HepG2 (cell line): Measurements from ENCODE around the gene BBC3. TPM values are rescaled to one million over a fixed set of nuclear protein-coding genes. Genes with fewer than 3 reads are reported as not detected.

Experiments used
- ATAC-seq: fragments of 200-7000 bp; cut with Tn5 transposase; 3 replicates; pipeline ENCODE4 v1.9.1; 2020; ENCODE audit warnings: mild to moderate bottlenecking, moderate library complexity
- BruUV-seq: library from RNA; stranded (reverse); fragments of 400-500 nt; replicated peaks from 2 replicates; lab custom pipeline; 2021; lab: Mats Ljungman, UMichigan
- CTCF ChIA-PET: fragments of 300-600 bp; formaldehyde crosslinking; extraction: SDS; loops from one replicate; lab custom pipeline; 2021; ENCODE audit warnings: low total read pairs, inconsistent platforms, low intra/inter-chr PET ratio; lab: Yijun Ruan, JAX
- POLR2A ChIA-PET: fragments of 350-600 bp; sonication (Branson Sonifier 250); formaldehyde crosslinking; loops from one replicate; lab custom pipeline; 2020; ENCODE audit warnings: antibody characterized with exemption, inconsistent platforms; lab: Yijun Ruan, JAX
- DNase-seq: peaks from one replicate; pipeline ENCODE4 v3.0.0-alpha.2; 2015; ENCODE audit warnings: low spot score
- FAIRE-seq: peaks from 3 replicates; lab custom pipeline; 2011; peaks lifted over from hg19 to GRCh38; lab: Jason Lieb, UNC
- H2AFZ ChIP-seq: one replicate; pipeline ENCODE4 v1.6.1; 2011; ENCODE audit warnings: low read length, inconsistent platforms
- H3K27ac ChIP-seq: fragments of 300-600 bp; 3 replicates; pipeline ENCODE4 v1.8.0; 2011; ENCODE audit warnings: mixed run types, mild to moderate bottlenecking, mixed read lengths, low read length, inconsistent platforms; ENCODE audit not compliant: insufficient read depth; ENCODE audit errors: extremely low read length
- H3K27me3 ChIP-seq, 2 experiments: fragments of 200-600 bp in 1 of 2; 2 replicates in 1 of 2; 3 replicates in 1 of 2; pipeline versions ENCODE4 v1.6.0 to v1.8.0; 2011; ENCODE audit warnings: low read length in 2 of 2, mild to moderate bottlenecking in 2 of 2, moderate library complexity in 2 of 2, inconsistent platforms in 1 of 2; ENCODE audit not compliant: insufficient read depth in 2 of 2, control insufficient read depth in 1 of 2
- H3K36me3 ChIP-seq, 2 experiments: fragments of 200-600 bp in 1 of 2; replicated peaks in 1 of 2; 2 replicates in 1 of 2; 3 replicates in 1 of 2; pipeline versions ENCODE4 v1.5.1 to v1.8.0; 2011; ENCODE audit warnings: low read length in 2 of 2, inconsistent platforms in 1 of 2; ENCODE audit not compliant: insufficient read depth in 2 of 2, control insufficient read depth in 1 of 2
- H3K4me1 ChIP-seq: 2 replicates; pipeline ENCODE4 v1.5.1; 2012; ENCODE audit warnings: low read length, inconsistent platforms; ENCODE audit not compliant: insufficient read depth
- H3K4me2 ChIP-seq: 2 replicates; pipeline ENCODE4 v1.6.0; 2011; ENCODE audit warnings: low read depth, low read length, inconsistent platforms
- H3K4me3 ChIP-seq, 3 experiments: fragments of 200-600 bp in 1 of 3; sonication (generic), shearing (Covaris generic) in 1 of 3; replicated peaks in 1 of 3; 2 replicates each; pipeline ENCODE4 v1.5.1; 2011 to 2016; ENCODE audit warnings: low read length in 3 of 3, inconsistent platforms in 2 of 3, low read depth in 2 of 3, mild to moderate bottlenecking in 2 of 3, control low read depth in 1 of 3, mixed read lengths in 1 of 3; ENCODE audit not compliant: insufficient read depth in 1 of 3
- H3K79me2 ChIP-seq: one replicate; pipeline ENCODE4 v1.6.1; 2011; ENCODE audit warnings: low read length, inconsistent platforms; ENCODE audit not compliant: insufficient read depth
- H3K9ac ChIP-seq: 2 replicates; pipeline ENCODE4 v1.6.0; 2011; ENCODE audit warnings: mild to moderate bottlenecking, low read depth, low read length, inconsistent platforms; ENCODE audit not compliant: insufficient read depth
- H3K9me3 ChIP-seq: 2 replicates; pipeline ENCODE4 v1.5.1; 2012; ENCODE audit warnings: mild to moderate bottlenecking, low read length
- H4K20me1 ChIP-seq: 2 replicates; pipeline ENCODE4 v1.6.0; 2011; ENCODE audit warnings: inconsistent platforms, mild to moderate bottlenecking, low read length, moderate library complexity; ENCODE audit not compliant: insufficient read depth
- DBP ChIP-seq: sonication (generic); formaldehyde crosslinking; IDR thresholded peaks from 2 replicates; pipeline ENCODE4 v1.4.0; 2020; ENCODE audit warnings: missing genetic modification reagents; ENCODE audit errors: not compliant biosample characterization
- DDIT3 ChIP-seq: sonication (generic); formaldehyde crosslinking; IDR thresholded peaks from 2 replicates; pipeline ENCODE4 v1.4.0; 2020; ENCODE audit warnings: mild to moderate bottlenecking, missing genetic modification reagents
- HIVEP1 ChIP-seq: sonication (generic); formaldehyde crosslinking; IDR thresholded peaks from 2 replicates; pipeline ENCODE4 v1.4.0; 2020; ENCODE audit warnings: mild to moderate bottlenecking, missing genetic modification reagents
- HNRNPH1 ChIP-seq: fragments of 200-400 bp; formaldehyde crosslinking; optimal IDR thresholded peaks from 2 replicates; pipeline ENCODE3; 2017; ENCODE audit warnings: mild to moderate bottlenecking, low read depth, low read length
- KLF11 ChIP-seq: IDR thresholded peaks from 2 replicates; pipeline ENCODE4 v1.6.1; 2016; ENCODE audit warnings: missing compliant biosample characterization
- MIER3 ChIP-seq: IDR thresholded peaks from 2 replicates; pipeline ENCODE4 v1.6.1; 2016; ENCODE audit warnings: missing compliant biosample characterization, borderline replicate concordance
- MTA1 ChIP-seq: sonication (generic); formaldehyde crosslinking; IDR thresholded peaks from 2 replicates; pipeline ENCODE4 v1.4.0; 2020; ENCODE audit warnings: missing genetic modification reagents, mild to moderate bottlenecking, borderline replicate concordance
- ONECUT2 ChIP-seq: sonication (generic); formaldehyde crosslinking; IDR thresholded peaks from 2 replicates; pipeline ENCODE4 v1.4.0; 2020; ENCODE audit warnings: missing genetic modification reagents
- PRDM10 ChIP-seq: sonication (generic); formaldehyde crosslinking; IDR thresholded peaks from 2 replicates; pipeline ENCODE4 v1.4.0; 2020; ENCODE audit warnings: low read depth, missing genetic modification reagents
- RARA ChIP-seq: IDR thresholded peaks from 2 replicates; pipeline ENCODE4 v1.6.1; 2016; ENCODE audit warnings: missing genetic modification reagents, missing compliant biosample characterization
- YEATS2 ChIP-seq: sonication (generic); formaldehyde crosslinking; IDR thresholded peaks from 2 replicates; pipeline ENCODE4 v1.4.0; 2020; ENCODE audit warnings: missing genetic modification reagents, borderline replicate concordance
- ZFP36L2 ChIP-seq: sonication (generic); formaldehyde crosslinking; IDR thresholded peaks from 2 replicates; pipeline ENCODE4 v1.4.0; 2020; ENCODE audit warnings: missing genetic modification reagents
- ZNF263 ChIP-seq: sonication (generic); formaldehyde crosslinking; IDR thresholded peaks from 2 replicates; pipeline ENCODE4 v1.4.0; 2020; ENCODE audit warnings: missing genetic modification reagents
- ZNF343 ChIP-seq: sonication (generic); formaldehyde crosslinking; IDR thresholded peaks from 2 replicates; pipeline ENCODE4 v1.4.0; 2020; ENCODE audit warnings: mild to moderate bottlenecking, missing genetic modification reagents
- ZSCAN12 ChIP-seq: sonication (generic); formaldehyde crosslinking; IDR thresholded peaks from 2 replicates; pipeline ENCODE4 v1.9.0; 2021; ENCODE audit warnings: mild to moderate bottlenecking, missing genetic modification reagents
- WGBS: methylation state at CpG from one replicate; pipeline ENCODE4 v1.1.6; 2017; ENCODE audit warnings: low lambda C conversion rate; 5-methylcytosine and 5-hydroxymethylcytosine counted together
- in situ Hi-C: cut with HindIII; loops from 2 replicates; pipeline ENCODE4 v1.10.0; 2017; ENCODE audit warnings: low pct_unique_long_range_greater_than_20kb; ENCODE audit not compliant: extremely low pct_ligation_motif_present
- intact Hi-C: fragments of 100-400 bp; cut with micrococcal nuclease; formaldehyde crosslinking; loops from one replicate; pipeline ENCODE4 v1.10.0; 2022; ENCODE audit not compliant: unreplicated experiment
- polyA plus RNA-seq, 8 experiments: library from polyadenylated mRNA; depleted of rRNA in 3 of 8; stranded (reverse) in 7 of 8; unstranded in 1 of 8; fragments of >200 nt; fragmentation: Illumina TruSeq in 4 of 8; extraction: Trizol in 4 of 8; gene quantifications; 2 replicates each; pipeline versions ENCODE4 v1.2.1 to v1.2.3, GENCODE V29; 2011 to 2016; ENCODE audit warnings: low read depth in 4 of 8, missing spikeins in 1 of 8, mixed read lengths in 1 of 8; ENCODE audit not compliant: insufficient read depth in 1 of 8
- total RNA-seq, 5 experiments: library from RNA; depleted of rRNA; stranded (reverse); fragments of >200 nt; fragmentation: Illumina TruSeq; extraction: Trizol; gene quantifications; 2 replicates each; pipeline ENCODE4 v1.2.3, GENCODE V29; 2016; ENCODE audit warnings: low read depth in 1 of 5

The BBC3 gene
- total and polyA plus RNA-seq, 2 of the 13 experiments (the other 11 are each of a cell fraction or from before 2014, with no cell fraction given), result 6.1 to 8.8 TPM

GRCh38 chr19:47183601-47184000, 47.4 kb downstream of the BBC3 start (continued):
- TF ChIP-seq PRDM10, result no peak
- TF ChIP-seq MIER3, result no peak
- TF ChIP-seq ZNF263, result no peak
- TF ChIP-seq DBP (CRISPR knock-in tag), result no peak
- no peak for TF ChIP-seq DDIT3
- TF ChIP-seq RARA, result no peak

GRCh38 chr19:47179653-47180310, 51.2 kb downstream of the BBC3 start:
- intact Hi-C loops, result no loop called here
- BruUV-seq, result no TSS peak
- POLR2A ChIA-PET, result no interaction called here
- in situ Hi-C loops, result no loop called here
- FAIRE-seq (no peak), DNase-seq (no peak), ATAC-seq (no peak)
- Histone ChIP-seq H3K27me3 (no peaks in the 10 kb centered on the region), H3K79me2 (no peaks in the 10 kb centered on the region), H4K20me1 (0 out of 2 replicates have a peak, but pooled peaks cover 4% of the 10 kb centered on the region), H3K4me1 (peaks cover 7% of the 10 kb centered on the region; the same call in 1 of the 2 replicates), H3K9ac (no peak overlapping the region), H3K9me3 (no peaks in the 10 kb centered on the region), H3K4me3 (no peak overlapping the region), H2AFZ (no peak overlapping the region), H3K4me2 (no peak overlapping the region), H3K36me3 (peaks cover 19 to 79% of the 10 kb centered on the region in 2 experiments)
- CTCF ChIA-PET, result no interaction called here
- WGBS, result 98% methylated on average over 4 of the region's 4 CpGs
- TF ChIP-seq HIVEP1 (no peak), ZNF343 (CRISPR knock-in tag) (no peak), HNRNPH1 (no peak), MTA1 (no peak), ZSCAN12 (CRISPR knock-in tag) (no peak), ONECUT2 (CRISPR knock-in tag) (no peak), ZFP36L2 (CRISPR knock-in tag) (no peak), YEATS2 (CRISPR knock-in tag) (no peak), KLF11 (no peak)
- TF ChIP-seq, all 625 proteins: peak for 0
- no peak overlapping the region for H3K27ac ChIP-seq
